ENCODE measurements around the gene APBB1IP. TPM values are rescaled to one million over a fixed set of nuclear protein-coding genes. Genes with fewer than 3 reads are reported as not detected.

APBB1IP gene
- total and polyA plus RNA-seq, 2 donors from 2014 or later = 4.1 to 20.5 TPM

DNA sequence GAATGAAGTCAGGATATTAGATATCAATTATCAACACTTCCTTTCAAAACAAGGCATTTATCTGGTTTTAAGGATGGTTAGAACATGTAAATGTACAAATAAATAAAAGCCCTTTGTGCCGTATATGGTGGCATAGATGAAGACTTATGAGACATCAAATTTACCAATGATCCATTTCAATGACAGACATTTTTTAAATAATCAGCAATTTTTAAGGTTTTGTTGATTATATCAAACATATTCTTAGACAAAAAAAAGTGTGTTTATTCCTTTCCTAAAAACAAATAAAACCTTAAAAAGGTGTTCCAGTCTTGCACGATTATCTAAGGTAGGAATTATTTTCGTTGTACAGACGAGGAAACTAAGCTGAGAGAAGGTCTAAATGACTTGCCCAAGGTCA lies 13.8 kb downstream of the APBB1IP start:
- H3K27ac ChIP-seq (ENCODE audit: low read depth in 2 of 2, low read length in 2 of 2) = no peak overlapping the region
- H3K4me1 ChIP-seq (ENCODE audit: control insufficient read depth in 2 of 3, insufficient read depth in 2 of 3, low read depth in 1 of 3, low read length in 3 of 3) = no peaks in the 10 kb centered on the region
- H3K4me3 ChIP-seq (ENCODE audit: low read length in 3 of 3) = no peak overlapping the region
- no peaks in the 10 kb centered on the region for H3K27me3 ChIP-seq (ENCODE audit: control insufficient read depth, insufficient read depth, low read length)
- no peak for DNase-seq
- no peaks in the 10 kb centered on the region for H3K9me3 ChIP-seq (ENCODE audit: control insufficient read depth in 2 of 3, insufficient read depth in 1 of 3, low read length in 3 of 3)
- intact Hi-C loops (cut with DNase I) = no loop called here
- TF ChIP-seq, protein P1, sequence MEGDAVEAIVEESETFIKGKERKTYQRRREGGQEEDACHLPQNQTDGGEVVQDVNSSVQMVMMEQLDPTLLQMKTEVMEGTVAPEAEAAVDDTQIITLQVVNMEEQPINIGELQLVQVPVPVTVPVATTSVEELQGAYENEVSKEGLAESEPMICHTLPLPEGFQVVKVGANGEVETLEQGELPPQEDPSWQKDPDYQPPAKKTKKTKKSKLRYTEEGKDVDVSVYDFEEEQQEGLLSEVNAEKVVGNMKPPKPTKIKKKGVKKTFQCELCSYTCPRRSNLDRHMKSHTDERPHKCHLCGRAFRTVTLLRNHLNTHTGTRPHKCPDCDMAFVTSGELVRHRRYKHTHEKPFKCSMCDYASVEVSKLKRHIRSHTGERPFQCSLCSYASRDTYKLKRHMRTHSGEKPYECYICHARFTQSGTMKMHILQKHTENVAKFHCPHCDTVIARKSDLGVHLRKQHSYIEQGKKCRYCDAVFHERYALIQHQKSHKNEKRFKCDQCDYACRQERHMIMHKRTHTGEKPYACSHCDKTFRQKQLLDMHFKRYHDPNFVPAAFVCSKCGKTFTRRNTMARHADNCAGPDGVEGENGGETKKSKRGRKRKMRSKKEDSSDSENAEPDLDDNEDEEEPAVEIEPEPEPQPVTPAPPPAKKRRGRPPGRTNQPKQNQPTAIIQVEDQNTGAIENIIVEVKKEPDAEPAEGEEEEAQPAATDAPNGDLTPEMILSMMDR (IDR thresholded peaks at IDR 0.05; ENCODE audit: borderline replicate concordance, extremely low read depth, insufficient read depth) = no peak
- no peak for FAIRE-seq
- no peaks in the 10 kb centered on the region for H3K36me3 ChIP-seq (ENCODE audit: control insufficient read depth in 2 of 3, insufficient read depth in 3 of 3, low read length in 3 of 3)
- no peak overlapping the region for H3K9ac ChIP-seq (ENCODE audit: low read length in 3 of 3)

DNA sequence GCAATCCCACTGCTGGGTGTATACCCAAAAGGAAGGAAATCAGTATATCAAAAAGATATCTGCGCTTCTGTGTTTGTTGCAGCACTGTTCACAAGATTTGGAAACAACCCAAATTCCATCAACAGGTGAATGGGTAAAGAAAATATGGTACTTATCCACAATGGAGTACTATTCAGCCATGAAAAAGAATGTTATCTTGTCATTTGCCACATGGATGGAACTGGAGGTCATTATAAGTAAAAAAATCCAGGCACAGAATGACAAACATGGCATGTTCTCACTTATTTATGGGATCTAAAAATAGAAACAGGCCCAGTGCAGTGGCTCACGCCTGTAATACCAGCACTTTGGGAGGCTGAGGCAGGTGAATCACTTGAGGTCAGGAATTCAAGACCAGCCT lies 15.7 kb downstream of the APBB1IP start:
- intact Hi-C loops (cut with DNase I) = no loop called here
- H3K9ac ChIP-seq (ENCODE audit: low read length in 3 of 3) = no peak overlapping the region
- no peak overlapping the region for H3K27ac ChIP-seq (ENCODE audit: low read depth in 2 of 2, low read length in 2 of 2)
- FAIRE-seq = no peak
- H3K4me1 ChIP-seq (ENCODE audit: control insufficient read depth in 2 of 3, insufficient read depth in 2 of 3, low read depth in 1 of 3, low read length in 3 of 3) = no peaks in the 10 kb centered on the region
- H3K36me3 ChIP-seq (ENCODE audit: control insufficient read depth in 2 of 3, insufficient read depth in 3 of 3, low read length in 3 of 3) = no peaks in the 10 kb centered on the region
- H3K9me3 ChIP-seq (ENCODE audit: control insufficient read depth in 2 of 3, insufficient read depth in 1 of 3, low read length in 3 of 3) = no peaks in the 10 kb centered on the region
- H3K27me3 ChIP-seq (ENCODE audit: control insufficient read depth, insufficient read depth, low read length) = no peaks in the 10 kb centered on the region
- TF ChIP-seq, protein P1 (IDR thresholded peaks at IDR 0.05; ENCODE audit: borderline replicate concordance, extremely low read depth, insufficient read depth) = no peak
- DNase-seq = no peak
- H3K4me3 ChIP-seq (ENCODE audit: low read length in 3 of 3) = no peak overlapping the region

DNA sequence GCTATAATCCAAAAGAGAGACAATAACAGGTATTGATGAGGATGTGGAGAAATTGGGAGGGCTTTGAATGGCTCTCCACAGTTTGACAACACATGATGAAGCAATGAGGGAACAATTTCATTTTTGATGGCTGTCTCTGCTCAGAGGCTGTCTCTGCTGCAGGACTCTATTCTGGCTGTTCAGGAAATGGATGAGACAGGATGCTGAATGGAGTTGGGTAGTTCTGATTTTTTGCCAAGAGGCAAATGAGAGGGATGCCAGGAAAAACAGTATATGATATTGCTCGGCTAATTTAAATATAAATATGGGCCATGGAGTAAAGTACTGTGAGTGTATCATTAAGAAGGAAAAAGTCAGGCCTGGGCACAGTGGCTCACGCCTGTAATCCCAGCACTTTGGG lies 16.8 kb downstream of the APBB1IP start:
- TF ChIP-seq, protein P1 (IDR thresholded peaks at IDR 0.05; ENCODE audit: borderline replicate concordance, extremely low read depth, insufficient read depth) = no peak
- intact Hi-C loops (cut with DNase I) = no loop called here
- Histone ChIP-seq H3K36me3 (ENCODE audit: control insufficient read depth in 2 of 3, insufficient read depth in 3 of 3, low read length in 3 of 3) (no peaks in the 10 kb centered on the region), H3K9ac (ENCODE audit: low read length in 3 of 3) (no peak overlapping the region), H3K4me3 (ENCODE audit: low read length in 3 of 3) (no peak overlapping the region), H3K4me1 (ENCODE audit: control insufficient read depth in 2 of 3, insufficient read depth in 2 of 3, low read depth in 1 of 3, low read length in 3 of 3) (no peaks in the 10 kb centered on the region), H3K9me3 (ENCODE audit: control insufficient read depth in 2 of 3, insufficient read depth in 1 of 3, low read length in 3 of 3) (no peaks in the 10 kb centered on the region), H3K27ac (ENCODE audit: low read depth in 2 of 2, low read length in 2 of 2) (no peak overlapping the region), H3K27me3 (ENCODE audit: control insufficient read depth, insufficient read depth, low read length) (no peaks in the 10 kb centered on the region)
- DNase-seq = no peak
- FAIRE-seq = no peak
